IMR-90 (cell line): ENCODE data around the gene ZNF473.

Experiments
- RAD21 ChIP-seq: IDR thresholded peaks from 2 replicates; pipeline ENCODE4 v1.6.1; 2012; ENCODE audit warnings: low read length, improper control_type of control experiment
- TF ChIP-seq, protein P1 (sequence below): conservative IDR thresholded peaks from 2 replicates; pipeline ENCODE4 v1.5.1; 2012; ENCODE audit warnings: mild to moderate bottlenecking, low read depth, low read length, improper control_type of control experiment

DNA sequence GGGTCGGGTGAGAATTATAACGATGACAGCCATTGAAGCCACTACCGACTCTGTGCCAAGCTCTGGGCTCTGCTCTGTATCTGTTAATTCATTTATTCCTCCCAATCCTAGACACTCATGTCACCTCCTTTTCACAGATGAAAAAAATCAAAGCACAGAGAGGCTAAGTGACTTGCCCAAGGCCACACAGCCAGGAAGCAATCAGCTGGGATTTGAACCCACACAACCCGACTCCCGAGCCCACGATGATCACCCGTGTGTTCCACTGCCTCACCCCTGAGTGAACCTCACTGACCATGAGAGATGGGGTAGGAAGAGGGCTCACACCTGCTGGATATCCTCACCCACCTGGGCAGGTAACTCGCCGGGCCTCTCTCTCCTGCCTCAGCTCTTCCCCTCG lies 40.1 kb downstream of the ZNF473 start:
- TF ChIP-seq, protein P1, sequence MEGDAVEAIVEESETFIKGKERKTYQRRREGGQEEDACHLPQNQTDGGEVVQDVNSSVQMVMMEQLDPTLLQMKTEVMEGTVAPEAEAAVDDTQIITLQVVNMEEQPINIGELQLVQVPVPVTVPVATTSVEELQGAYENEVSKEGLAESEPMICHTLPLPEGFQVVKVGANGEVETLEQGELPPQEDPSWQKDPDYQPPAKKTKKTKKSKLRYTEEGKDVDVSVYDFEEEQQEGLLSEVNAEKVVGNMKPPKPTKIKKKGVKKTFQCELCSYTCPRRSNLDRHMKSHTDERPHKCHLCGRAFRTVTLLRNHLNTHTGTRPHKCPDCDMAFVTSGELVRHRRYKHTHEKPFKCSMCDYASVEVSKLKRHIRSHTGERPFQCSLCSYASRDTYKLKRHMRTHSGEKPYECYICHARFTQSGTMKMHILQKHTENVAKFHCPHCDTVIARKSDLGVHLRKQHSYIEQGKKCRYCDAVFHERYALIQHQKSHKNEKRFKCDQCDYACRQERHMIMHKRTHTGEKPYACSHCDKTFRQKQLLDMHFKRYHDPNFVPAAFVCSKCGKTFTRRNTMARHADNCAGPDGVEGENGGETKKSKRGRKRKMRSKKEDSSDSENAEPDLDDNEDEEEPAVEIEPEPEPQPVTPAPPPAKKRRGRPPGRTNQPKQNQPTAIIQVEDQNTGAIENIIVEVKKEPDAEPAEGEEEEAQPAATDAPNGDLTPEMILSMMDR: no peak
- no peak for TF ChIP-seq RAD21
